SK-N-DZ (cell line): ENCODE data around the gene S100A9.

Experiments
- DNase-seq: peaks from one replicate; pipeline ENCODE4 v3.0.0-alpha.2; 2015; ENCODE audit warnings: low spot score

S100A9 gene

DNA sequence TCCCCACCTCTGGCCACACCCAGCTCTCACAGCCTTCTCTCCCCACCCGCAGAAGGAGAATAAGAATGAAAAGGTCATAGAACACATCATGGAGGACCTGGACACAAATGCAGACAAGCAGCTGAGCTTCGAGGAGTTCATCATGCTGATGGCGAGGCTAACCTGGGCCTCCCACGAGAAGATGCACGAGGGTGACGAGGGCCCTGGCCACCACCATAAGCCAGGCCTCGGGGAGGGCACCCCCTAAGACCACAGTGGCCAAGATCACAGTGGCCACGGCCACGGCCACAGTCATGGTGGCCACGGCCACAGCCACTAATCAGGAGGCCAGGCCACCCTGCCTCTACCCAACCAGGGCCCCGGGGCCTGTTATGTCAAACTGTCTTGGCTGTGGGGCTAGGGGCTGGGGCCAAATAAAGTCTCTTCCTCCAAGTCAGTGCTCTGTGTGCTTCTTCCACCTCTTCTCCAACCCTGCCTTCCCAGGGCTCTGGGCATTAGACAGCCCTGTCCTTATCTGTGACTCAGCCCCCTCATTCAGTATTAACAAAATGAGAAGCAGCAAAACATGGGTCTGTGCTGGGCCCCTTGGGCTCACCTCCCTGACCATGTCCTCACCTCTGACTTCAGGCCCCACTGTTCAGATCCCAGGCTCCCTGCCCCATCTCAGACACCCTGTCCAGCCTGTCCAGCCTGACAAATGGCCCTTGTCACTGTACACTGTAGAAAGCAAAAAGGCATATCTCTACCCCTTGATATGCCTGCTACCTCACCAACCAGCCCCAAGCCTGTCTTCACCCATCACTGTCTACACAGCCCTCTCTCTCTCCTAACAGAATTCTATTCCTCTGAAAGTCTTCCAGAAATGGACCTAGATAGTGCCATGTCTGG is 3.2 kb downstream of the S100A9 start:
- DNase-seq = no peak

DNA sequence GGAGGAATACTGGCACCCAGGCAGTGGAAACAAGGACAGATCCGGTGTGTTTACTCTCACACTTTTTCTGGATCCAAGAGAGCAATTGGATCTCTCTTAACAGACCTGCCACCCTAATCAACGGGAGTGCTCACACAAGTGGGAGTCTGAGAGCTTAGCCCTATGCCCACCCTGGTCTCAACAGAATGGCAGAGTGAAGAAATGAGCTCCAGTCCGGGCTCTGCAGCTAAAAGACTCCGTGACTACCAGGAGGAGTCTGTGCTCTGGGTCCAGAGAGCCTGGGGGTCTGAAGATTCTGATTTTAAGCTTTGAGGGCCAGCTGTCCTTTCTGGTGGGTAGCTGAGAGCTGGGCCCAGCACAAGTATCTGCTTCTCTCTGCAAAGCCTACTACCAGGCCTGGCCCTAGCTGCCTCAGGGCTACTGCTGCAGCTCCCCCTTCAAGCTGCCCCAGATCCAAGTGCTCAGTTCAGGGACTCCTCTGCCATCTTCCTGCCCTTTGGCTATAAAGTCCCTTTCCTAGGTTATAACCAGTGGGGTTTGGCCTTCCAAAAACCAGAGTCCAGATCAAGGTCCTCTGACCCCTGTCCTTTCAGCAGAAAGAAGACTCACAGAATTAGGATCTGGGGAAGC is 3.9 kb downstream of the S100A9 start:
- no peak for DNase-seq

DNA sequence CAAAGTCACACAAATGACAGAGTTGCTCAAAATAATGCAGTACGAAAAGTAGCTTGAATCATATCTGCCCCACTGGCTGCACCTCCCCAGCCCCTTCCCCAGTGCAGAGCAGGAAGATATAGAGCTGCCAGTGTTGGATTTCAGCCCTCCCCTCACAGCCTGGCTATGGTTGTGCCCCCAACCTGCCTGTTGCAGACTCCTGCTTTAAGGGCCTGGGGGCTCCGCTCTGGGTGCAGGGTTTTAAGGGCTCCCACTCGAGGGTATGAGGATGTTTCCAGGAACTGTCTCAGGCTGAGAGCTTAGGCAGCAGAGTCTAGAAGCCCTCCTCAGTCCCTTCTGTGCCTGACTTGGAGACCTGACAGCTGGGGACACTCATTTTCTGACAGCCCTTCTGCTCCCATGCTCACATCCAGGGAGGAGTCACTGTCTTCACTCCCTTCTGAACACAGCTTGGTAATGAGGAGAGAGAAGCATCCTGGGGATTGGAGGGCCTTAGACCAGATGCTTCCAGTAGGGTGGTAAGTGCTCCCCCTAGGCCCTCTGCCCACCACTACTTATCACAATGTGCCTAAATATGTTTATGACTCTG is 4.6 kb downstream of the S100A9 start:
- no peak for DNase-seq

DNA sequence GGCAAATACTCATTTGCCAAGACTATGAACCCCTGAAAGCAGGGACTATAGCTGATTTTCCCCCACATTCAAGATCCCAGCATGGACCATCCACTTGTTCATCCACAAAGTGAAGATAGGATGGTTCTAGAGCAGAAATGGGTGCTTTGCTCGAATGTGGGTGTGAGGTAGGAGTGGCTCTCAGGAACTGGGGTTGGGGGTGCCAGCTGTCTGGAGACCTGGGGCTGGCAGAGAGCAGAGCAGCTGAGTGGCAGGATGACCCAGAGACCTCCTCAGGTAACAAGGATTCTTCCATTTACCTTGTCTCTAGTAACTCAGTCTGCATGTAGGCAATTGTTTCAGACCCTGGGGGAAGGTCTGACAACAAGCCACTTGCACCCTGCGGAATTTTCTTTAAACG is 6.0 kb downstream of the S100A9 start:
- DNase-seq = no peak

DNA sequence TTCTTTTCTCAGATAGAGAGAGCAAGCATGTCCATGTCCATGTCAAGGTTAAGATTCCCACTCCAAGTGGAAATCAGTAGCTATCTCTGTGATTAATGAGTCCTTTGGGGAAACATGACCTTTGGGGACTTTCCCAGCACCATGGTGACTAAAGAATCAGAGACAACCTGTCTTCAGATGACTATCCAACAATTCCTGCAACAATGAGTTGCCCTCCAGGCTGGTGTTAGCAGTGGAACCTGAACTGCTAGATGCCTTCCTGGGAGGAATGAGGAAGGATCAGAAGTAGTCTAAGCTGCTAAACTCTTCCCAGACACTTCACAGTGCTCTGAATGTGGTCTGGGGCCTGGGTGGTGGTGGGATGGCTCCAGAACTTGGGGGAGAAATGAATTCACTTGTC is 6.5 kb downstream of the S100A9 start:
- no peak for DNase-seq

DNA sequence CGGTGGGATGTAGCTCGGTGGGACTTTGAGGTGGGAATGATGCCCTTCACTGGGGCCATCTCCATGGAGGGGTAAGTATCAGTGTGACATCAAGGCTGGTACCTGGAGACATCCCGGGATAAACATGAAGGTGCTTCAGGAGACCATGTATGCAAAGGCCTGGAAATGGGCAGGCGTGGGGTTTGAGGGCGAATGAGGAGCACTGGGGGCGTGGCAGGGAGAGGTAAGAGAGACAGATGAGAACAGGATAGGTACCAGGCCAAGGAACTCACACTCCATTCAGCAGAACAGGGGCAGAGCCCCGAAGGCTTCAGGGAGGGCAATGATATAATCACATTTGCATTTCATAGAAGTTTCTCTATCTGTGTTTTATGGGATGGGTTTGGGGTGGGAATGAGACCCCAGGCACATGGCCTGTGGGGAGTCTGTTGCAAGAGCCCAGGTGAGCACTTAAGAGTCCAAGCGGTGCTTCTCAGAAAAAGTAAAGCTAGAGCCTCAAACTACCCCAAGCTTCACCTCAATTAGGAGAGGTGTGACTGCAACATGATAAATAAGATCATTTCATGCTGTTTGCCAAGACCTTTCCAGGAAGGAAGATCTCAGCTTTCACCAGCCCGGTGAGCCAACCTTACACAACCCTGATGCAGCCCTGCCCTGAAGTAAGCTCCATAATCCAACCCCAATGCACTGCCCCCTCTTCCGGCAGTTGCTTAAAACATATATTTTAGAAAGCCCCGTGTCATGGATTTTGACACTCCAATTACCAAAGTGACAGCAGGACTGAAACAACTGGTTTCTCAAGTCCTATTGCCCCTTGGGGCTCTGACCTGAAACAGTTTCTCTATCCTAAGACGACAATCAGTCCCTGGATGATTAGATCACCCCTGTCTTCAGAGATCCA is 7.4 kb downstream of the S100A9 start:
- no peak for DNase-seq

DNA sequence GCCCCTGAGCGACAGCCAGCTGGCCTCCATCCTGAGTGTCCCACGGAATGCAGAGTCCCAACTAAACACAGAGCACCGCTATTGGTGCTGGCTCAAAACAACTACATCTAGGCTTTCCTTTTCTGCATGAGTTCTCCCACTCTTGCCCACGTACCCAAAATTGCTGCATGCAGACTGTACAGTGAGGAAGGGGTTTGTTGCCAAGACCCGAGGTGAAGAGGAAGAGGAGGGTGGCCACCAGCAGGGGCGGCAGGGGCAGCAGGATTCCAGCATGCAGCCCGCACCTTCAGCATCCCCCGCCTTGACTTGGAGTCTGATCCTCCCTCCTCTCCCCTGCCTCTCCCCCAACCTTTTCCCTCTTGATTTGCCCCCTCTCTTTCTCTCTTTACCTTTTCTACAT is 8.0 kb downstream of the S100A9 start:
- no peak for DNase-seq

DNA sequence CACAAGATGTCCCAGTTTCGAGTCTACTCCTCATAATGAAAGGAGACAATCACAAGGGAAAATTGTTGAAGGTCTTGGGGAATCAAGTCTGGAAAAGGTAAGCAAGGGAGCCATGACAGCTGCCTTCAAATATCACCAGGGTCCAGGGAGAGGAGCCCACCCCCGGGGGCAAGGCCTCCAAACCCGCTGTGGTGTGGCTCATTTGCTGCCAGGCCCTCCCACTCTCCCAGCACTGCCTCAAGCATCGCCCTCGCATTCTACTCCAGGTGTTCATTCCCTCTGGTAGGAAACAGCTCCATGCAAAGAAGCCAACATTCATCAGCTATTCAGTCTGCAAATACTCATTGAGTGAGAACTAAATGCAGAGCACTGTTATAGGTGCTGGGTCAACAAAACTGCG is 8.6 kb downstream of the S100A9 start:
- no peak for DNase-seq

DNA sequence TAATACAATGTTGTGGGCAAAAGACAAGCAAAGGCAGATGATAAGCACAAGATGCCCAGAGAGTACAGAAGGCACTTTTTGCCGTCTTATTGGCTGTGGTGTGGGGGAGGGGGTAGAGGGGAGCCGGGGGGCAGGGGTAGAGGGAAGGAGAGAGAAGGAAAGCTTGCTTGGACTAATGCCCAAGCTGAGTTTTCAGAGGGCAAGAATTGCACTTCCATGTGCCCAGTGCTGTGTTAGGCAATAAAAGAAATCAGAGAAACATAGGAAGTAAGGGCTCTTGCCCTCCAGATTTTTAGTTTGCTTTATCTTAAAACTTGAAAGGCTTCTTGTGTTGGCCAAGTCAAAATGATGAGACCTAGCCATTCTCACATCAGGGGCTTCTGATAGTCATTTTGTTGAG is 9.4 kb downstream of the S100A9 start:
- DNase-seq = no peak

DNA sequence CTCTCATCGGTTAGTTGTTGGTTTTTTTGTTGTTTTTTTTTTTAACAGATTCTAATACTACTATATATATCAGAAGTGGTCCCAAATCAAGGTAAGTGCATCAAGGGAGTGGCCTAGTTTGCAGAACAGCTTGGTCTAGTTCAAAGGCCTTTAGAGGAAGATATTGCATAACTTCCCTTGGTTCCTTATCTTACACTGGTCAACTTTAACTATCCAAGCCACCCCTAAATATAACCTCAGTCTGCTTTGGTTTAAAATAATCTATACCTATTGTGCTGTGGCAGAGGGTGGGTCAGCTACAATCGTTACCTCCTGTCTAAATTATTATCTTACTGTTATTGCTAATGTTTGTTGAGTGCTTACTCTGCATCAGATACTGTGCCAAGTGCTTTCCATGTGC is 10.8 kb downstream of the S100A9 start:
- no peak for DNase-seq

DNA sequence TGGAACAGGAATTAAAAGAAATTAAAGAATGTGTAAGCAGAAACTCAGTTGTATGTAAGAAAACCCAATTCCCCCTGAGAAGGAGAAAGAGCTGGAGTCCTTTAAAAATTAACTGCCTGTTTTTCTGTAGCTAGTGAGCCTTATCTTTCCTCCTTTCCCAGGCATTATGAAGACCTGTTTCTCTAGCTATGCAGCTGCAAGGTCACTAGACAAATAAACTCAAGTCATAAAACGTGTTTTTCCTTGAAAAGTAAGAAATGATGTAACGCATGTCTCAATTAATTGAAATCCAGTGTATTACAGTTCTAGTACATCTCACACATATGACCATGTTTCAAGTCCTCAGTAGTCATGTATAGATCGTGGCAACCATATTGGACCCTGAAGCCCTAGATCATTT is 12.5 kb downstream of the S100A9 start:
- DNase-seq = no peak

DNA sequence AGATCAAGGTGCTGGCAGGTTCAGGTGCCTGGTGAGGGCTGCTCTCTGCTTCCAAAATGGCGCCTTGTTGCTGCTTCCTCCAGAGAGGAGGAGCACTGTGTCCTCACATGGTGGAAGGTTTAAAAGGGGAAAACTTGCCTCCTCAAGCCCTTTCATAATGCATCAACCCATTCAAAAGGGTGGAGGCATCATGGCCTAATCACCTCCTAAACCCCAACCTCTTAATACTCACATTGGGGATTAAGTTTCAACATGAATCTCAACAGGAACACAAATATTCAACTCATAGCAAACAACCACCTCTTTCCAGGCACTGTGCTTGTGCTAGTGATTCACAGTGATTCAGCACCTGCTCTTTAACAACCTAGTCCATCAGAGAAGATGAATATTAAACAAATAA is 13.6 kb downstream of the S100A9 start:
- DNase-seq = no peak

DNA sequence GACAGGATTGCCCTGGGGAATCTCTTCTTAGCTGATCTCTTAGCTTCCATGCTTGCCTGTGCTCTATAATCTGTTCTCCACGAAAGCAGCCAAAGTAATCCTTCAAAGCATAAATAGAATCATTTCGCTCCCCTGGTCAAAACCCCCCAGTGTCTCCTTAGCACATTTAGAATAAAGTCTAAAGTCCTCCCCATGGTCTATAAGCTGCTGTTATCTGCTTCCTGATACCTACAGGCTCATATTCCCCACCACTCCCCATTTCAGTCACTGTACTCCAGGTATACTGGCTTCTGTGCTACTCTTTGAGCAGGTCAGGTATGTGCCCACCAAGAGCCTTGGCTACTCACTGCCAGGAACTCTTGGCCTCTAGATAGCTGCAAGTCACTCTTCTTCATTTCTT is 14.9 kb downstream of the S100A9 start:
- DNase-seq = no peak

DNA sequence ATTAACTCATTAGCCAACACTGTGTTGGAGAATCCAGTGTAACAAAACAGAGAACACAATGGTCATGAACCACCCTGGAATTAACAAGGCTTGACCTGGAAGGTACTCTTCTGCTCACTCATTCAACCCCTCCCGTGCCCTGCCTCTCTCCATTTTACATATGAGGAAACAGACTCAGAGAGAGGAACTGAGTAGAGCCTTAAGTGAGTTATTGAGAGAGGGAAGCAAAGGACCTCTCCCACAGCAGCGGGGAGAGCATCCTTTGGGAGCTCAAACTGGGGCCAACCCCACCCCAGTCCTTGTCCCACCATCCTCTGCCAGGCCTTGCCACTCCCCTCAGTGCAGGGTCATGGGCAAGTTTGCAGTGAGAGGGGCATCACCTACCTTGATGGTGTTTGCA is 16.4 kb downstream of the S100A9 start:
- no peak for DNase-seq

DNA sequence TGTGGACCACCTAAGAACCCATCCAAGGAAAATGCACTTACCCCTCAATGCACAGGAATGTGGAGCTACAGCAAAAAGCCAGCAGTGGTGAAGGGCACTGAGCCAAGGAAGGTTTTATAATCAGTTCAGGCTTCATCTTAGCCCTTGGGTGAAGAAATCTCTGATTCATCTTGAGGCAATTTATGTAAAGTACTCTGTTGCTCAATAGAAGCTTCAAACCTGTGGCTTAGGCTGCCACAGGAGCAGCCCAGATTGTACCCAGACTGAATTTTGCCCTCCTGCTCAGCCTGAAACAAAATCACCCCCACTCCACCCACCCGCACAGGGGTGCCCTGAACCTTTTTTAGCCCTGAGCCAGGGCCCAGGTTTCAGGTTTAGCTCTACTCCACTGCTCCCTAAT is 17.9 kb downstream of the S100A9 start, which contains the start of gene S100A12:
Gene S100A12, minus strand, starts transcription at position 111 of the 400 bp plus-strand sequence. CDS start 1,029 bp downstream, outside the sequence.
- DNase-seq = no peak

DNA sequence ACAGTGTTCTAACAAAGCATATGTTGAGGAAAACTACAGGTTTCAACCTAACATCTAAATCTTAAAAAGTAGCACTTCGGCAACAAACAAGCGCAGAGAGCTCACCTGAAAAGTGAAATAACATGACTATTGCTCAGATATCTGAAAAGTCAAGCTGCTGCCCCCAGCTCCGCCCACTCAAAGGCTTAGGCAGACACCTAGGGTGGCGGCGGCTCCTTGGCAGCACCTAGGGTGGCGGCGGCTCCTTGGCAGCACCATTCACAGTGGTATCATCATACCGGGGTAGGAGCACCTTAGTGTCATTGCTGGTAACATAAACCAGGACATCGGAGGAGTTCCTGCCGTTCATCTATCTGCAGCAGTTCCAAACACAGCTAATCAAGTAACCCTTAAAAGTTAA is 21.9 kb downstream of the S100A9 start:
- no peak for DNase-seq

DNA sequence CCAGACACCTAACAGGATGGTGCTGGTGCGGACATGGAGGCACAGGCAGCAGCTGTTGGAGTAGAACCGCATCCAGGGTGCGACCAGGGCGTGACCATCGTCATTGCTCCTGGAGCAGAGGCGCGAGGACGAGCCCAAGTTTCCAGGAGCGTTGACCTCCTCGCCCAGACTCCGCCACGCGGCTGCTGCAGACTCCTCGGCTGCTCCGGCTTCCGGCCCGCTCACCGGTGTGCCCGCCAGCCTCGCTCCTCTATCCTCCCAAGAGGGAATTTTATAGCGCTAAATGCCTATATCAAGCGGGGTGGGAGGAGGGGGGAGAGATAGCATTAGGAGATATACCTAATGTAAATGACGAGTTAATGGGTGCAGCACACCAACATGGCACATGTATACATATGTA is 23.1 kb downstream of the S100A9 start:
- no peak for DNase-seq

DNA sequence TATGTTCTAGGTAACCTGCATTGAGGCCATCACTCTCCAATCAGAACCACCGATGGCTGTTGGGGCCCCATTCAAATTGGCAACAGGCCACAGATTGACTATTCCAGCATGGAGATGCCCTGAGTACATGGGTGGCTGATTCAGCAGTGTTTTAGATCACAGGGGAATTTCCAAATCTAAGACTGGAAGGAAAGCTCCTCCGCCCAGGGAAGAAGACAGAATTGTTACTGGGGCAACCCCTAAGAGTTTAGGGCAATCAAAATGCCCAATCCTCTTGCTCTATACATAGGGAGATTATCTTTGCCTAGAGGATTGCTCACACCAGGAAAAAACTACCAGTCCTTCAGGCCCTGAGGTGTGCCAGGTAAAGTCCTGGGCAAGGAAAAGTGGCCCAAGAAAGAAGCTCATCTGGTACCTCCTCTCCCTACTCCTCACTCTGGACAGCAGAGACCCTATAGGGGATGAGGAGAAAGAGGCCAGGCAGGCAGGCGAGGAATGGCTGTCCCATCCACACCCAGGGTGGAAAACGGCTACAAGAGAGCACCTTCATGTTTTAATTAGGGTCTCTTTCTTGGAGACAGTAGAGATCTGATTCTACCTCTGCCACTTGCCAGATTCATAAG is 27.4 kb downstream of the S100A9 start:
- no peak for DNase-seq

DNA sequence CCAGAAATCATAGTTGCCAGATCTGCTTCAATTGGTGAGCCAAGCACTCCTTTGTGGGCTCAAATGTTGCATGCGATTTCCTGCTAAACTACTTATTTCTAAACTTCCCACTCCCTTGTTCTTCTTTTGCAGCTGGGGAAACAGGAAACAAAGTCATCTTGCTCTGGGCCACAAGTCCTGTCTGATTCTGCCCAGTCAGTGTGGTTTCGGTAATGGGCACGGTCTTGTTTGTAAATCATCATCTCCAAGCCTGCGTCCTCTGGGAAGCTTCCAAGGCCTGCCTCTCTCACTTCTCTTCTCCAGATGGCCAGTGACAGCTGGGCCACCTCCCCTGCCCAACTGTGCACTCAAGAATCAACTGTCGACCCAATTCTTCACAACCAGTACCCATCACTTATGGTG is 28.8 kb downstream of the S100A9 start:
- DNase-seq = no peak

DNA sequence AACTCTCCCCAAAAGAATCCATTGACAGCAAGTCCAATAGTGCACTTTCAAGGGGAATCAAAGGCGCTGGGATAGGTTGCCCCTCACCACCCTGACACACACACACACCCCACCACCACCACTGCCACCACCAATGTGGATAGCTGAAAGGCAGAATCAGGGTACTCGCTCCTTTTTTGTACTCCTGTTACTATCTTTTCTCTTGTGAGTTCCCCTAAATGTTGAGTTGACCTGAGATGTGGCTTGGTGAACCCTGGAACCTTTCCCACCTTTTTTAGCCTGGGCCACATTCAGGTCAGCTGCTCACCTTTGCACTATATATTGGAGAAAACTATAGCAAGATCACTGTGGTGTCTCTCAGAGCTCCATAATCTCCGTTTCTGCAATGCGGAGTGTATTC is 29.3 kb downstream of the S100A9 start:
- DNase-seq = no peak

DNA sequence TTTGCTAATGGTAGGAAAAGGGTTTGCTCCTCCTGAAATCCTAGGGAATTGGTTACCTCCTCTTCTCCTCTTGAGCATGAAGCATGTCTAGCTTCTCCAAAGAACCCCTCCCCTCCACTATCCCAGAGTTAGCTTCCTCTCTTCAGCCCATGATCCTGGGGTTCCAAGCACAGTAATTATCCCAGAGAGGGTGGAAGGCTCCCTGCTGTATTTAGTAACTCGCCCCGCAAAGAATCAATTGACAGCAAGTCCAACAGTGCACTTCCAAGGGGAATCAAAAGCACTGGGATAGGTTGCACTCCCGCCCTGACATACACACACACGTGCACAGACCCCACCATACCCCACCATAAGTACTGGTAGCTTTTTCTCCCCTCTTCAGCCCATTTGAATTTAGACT is 30.1 kb downstream of the S100A9 start:
- no peak for DNase-seq
